Nephron (organoid): Measurements from ENCODE around the gene PCBP4.

Source experiments
- H3K27ac Mint-ChIP-seq, 3 experiments: 2 replicates each; pipeline ENCODE4 v1.8.0; 2020; ENCODE audit warnings: mixed read lengths in 3 of 3, mild to moderate bottlenecking in 2 of 3, moderate library complexity in 1 of 3
- H3K27me3 Mint-ChIP-seq: 2 replicates; pipeline ENCODE4 v1.8.0; 2021; ENCODE audit warnings: low read depth, mild to moderate bottlenecking, moderate library complexity, mixed read lengths
- H3K36me3 Mint-ChIP-seq: 2 replicates; pipeline ENCODE4 v1.8.0; 2020; ENCODE audit warnings: low read depth, mixed read lengths
- H3K4me1 Mint-ChIP-seq: 2 replicates; pipeline ENCODE4 v1.8.0; 2020; ENCODE audit warnings: mixed read lengths
- H3K4me3 Mint-ChIP-seq, 3 experiments: 2 replicates each; pipeline ENCODE4 v1.8.0; 2020; ENCODE audit warnings: mild to moderate bottlenecking in 3 of 3, mixed read lengths in 3 of 3, moderate library complexity in 2 of 3
- H3K9me3 Mint-ChIP-seq: 2 replicates; pipeline ENCODE4 v1.8.0; 2020; ENCODE audit warnings: mixed read lengths
- CTCF ChIP-seq, 3 experiments: fragments of 200-600 bp; sonication (generic); IDR thresholded peaks; one replicate each; pipeline ENCODE4 v1.5.0; 2021; ENCODE audit warnings: antibody characterized with exemption in 3 of 3; ENCODE audit not compliant: unreplicated experiment in 3 of 3

The PCBP4 gene

GRCh38 chr3:51967384-51968169 is at the start of gene PCBP4:
Gene PCBP4, minus strand, starts transcription at chr3:51967454. Its CDS starts 6,214 bp downstream, at chr3:51961240.
- Mint-ChIP-seq H3K36me3 (no peaks in the 10 kb centered on the region), H3K4me3 (peak within 1 kb of the TSS; percentile 94 to 97 (median 96)), H3K9me3 (no peaks in the 10 kb centered on the region), H3K27me3 (peaks cover 3% of the 10 kb centered on the region), H3K4me1 (peaks cover 54% of the 10 kb centered on the region), H3K27ac (peak within 1 kb of the TSS; percentile 79 to 96 (median 91))
- no peak for TF ChIP-seq CTCF (IDR thresholded peaks at IDR 0.05; ENCODE audit: unreplicated experiment in 3 of 3)

GRCh38 chr3:52015438-52016228 is 48.4 kb upstream of the PCBP4 start:
- H3K4me3 Mint-ChIP-seq, result no peak overlapping the region
- no peak for TF ChIP-seq CTCF (IDR thresholded peaks at IDR 0.05; ENCODE audit: unreplicated experiment in 3 of 3)
- no peaks in the 10 kb centered on the region for H3K36me3 Mint-ChIP-seq
- peaks cover 22% of the 10 kb centered on the region for H3K4me1 Mint-ChIP-seq
- no peaks in the 10 kb centered on the region for H3K9me3 Mint-ChIP-seq
- H3K27ac Mint-ChIP-seq, result no peak overlapping the region
- H3K27me3 Mint-ChIP-seq, result peaks cover 4% of the 10 kb centered on the region

- H3K4me3 Mint-ChIP-seq, result no peak overlapping the region
- H3K27me3 Mint-ChIP-seq, result peaks cover 4% of the 10 kb centered on the region
- no peaks in the 10 kb centered on the region for H3K36me3 Mint-ChIP-seq
- H3K27ac Mint-ChIP-seq, result no peak overlapping the region
- TF ChIP-seq CTCF (IDR thresholded peaks at IDR 0.05; ENCODE audit: unreplicated experiment in 3 of 3), result peak in 2 of 3 experiments; percentile 19 to 36
- peaks cover 18% of the 10 kb centered on the region for H3K4me1 Mint-ChIP-seq
- H3K9me3 Mint-ChIP-seq, result no peaks in the 10 kb centered on the region
These were observed 47.4 kb upstream of the PCBP4 start for GRCh38 chr3:52014613-52015012.

- peaks cover 4% of the 10 kb centered on the region for H3K27me3 Mint-ChIP-seq
- TF ChIP-seq CTCF (IDR thresholded peaks at IDR 0.05; ENCODE audit: unreplicated experiment in 3 of 3), result no peak
- H3K4me3 Mint-ChIP-seq, result no peak overlapping the region
- peaks cover 13% of the 10 kb centered on the region for H3K4me1 Mint-ChIP-seq
- H3K9me3 Mint-ChIP-seq, result no peaks in the 10 kb centered on the region
- H3K36me3 Mint-ChIP-seq, result no peaks in the 10 kb centered on the region
- H3K27ac Mint-ChIP-seq, result no peak overlapping the region
These were observed 46.7 kb upstream of the PCBP4 start for GRCh38 chr3:52013802-52014598.

- Mint-ChIP-seq H3K27ac (no peak overlapping the region), H3K36me3 (no peaks in the 10 kb centered on the region), H3K9me3 (no peaks in the 10 kb centered on the region), H3K4me1 (peaks cover 13% of the 10 kb centered on the region), H3K27me3 (peaks cover 5% of the 10 kb centered on the region), H3K4me3 (no peak overlapping the region)
- no peak for TF ChIP-seq CTCF (IDR thresholded peaks at IDR 0.05; ENCODE audit: unreplicated experiment in 3 of 3)
These were observed 45.4 kb upstream of the PCBP4 start for GRCh38 chr3:52012699-52013098.
